LNCaP clone FGC (cell line): ENCODE measurements around the gene CMAS.

ENCODE experiments used
- DNase-seq: peaks from one replicate; pipeline ENCODE4 v3.0.0-alpha.2; 2011; ENCODE audit warnings: low read depth
- H3K4me3 ChIP-seq: 2 replicates; pipeline ENCODE4 v1.5.1; 2011; ENCODE audit warnings: mild to moderate bottlenecking, low read depth, low read length, control low read depth
- CTCF ChIP-seq: IDR thresholded peaks from 2 replicates; pipeline ENCODE4 v1.5.1; 2012; ENCODE audit warnings: mild to moderate bottlenecking; ENCODE audit not compliant: control insufficient read depth, insufficient read depth; ENCODE audit errors: extremely low read depth

The CMAS gene

GRCh38 chr12:22034709-22035506 is 11.1 kb upstream of the CMAS start:
- DNase-seq, result no peak
- no peak for TF ChIP-seq CTCF

DNA sequence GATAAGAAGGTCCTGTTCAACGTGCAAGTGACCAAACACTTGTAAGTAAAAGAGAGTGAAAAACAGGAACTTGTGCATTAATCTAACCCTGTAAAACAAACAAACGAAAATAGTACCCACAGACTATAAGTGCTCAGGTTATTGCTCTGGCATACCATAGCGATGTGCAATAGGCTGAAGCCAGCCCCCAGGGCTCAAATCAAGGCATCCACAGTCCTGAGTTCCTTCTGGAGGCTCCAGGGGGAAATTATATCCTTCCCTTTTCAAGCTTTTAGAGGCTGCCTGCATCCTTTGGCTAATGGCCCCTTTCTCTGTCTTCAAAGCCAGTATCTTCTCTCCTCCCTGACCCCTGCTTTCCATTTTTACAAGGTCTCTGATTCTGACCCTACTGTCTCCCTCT is 8.1 kb upstream of the CMAS start:
- DNase-seq, result no peak
- no peak for TF ChIP-seq CTCF
- no peak overlapping the region for H3K4me3 ChIP-seq

More at GRCh38 chr12:22034709-22035506, 11.1 kb upstream of the CMAS start:
- H3K4me3 ChIP-seq, result no peak overlapping the region

- TF ChIP-seq CTCF, result no peak
Observed at GRCh38 chr12:22038734-22039133, 7.3 kb upstream of the CMAS start.

DNA sequence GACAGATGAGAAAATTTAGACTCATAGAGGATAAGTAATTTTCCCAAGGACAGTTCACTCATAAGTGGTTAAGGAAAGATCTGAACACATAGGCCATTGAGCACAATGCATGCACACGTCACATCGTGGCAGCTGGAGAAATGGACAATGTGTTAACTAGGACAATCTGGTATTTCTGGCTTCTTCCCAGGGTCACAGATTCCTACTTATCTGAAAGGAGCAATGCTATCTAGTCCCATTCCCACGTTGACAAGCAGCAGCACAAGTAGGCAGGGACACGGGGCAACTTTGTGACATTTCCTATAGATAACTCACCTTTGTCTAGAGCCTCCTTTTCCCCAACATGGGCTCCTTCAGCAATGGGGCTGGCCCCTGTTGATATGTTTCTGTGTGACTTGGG is 6.7 kb upstream of the CMAS start:
- no peak overlapping the region for H3K4me3 ChIP-seq
- DNase-seq, result no peak
- no peak for TF ChIP-seq CTCF

More at GRCh38 chr12:22038734-22039133, 7.3 kb upstream of the CMAS start:
- H3K4me3 ChIP-seq, result no peak overlapping the region
- no peak for DNase-seq

DNA sequence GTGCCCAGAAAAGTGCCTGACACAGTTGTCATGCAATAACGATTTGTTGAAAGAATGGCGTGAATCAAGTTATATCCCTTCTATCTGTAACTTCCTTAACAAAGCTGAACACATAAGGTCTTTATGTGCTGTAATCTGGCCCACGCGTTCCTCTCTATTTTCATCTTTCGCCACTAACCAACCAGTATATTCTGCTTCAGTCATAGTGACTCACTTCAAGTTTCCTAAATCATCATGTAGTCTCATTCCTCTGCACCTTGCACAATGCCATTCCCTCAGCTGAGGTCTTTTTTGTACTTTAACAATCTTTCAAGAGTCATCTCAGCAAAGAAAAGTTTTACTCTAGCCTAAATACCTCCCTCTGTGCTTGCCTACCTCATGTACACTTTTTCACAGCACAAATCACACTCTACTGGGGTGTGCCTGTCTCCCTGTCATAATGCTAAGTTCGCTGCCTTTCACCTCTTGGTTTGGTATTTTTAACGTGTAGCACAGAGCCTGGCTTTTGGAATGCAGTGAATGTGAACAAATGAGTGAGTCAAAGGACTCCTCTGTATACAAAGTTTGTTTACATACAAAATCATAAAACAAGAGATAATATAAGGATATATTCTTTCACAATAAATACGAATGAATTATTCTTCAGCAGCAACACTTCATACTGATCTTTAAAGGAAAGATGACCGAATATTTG is 2.9 kb upstream of the CMAS start:
- DNase-seq, result no peak
- no peak for TF ChIP-seq CTCF
- no peak overlapping the region for H3K4me3 ChIP-seq

- no peak overlapping the region for H3K4me3 ChIP-seq
- no peak for DNase-seq
- no peak for TF ChIP-seq CTCF
Observed at GRCh38 chr12:22043943-22044342, 2.1 kb upstream of the CMAS start.

DNA sequence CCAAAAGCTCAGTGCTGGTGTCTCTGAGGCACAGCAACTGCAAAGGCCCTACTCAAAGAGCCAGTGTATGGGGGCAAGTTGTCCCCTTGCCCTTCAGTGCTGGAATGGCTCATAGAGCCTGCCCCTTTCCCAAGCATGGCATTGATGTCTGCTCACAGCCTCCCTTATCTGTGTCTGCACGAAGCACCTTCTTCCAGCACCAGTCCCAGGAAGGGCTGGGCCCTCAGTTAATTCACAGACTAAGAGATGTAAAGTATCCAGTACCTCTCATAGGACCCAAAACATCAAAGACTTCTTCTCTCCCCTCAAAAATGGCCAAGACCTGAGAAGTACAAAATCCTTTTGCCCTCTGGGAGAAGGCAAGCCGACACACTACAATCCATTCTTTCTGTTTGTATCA is 1.6 kb upstream of the CMAS start:
- no peak for DNase-seq
- H3K4me3 ChIP-seq, result no peak overlapping the region
- no peak for TF ChIP-seq CTCF
